HEK293T (cell line): Measurements from ENCODE around the gene DCUN1D3.

Experiments used
- FOXA1 ChIP-seq: fragments of 450-650 bp; IDR thresholded peaks from 2 replicates; pipeline ENCODE4 v1.6.1; 2016; ENCODE audit warnings: mild to moderate bottlenecking
- FOXK2 ChIP-seq: fragments of 450-650 bp; IDR thresholded peaks from 2 replicates; pipeline ENCODE4 v1.6.1; 2016; ENCODE audit warnings: mild to moderate bottlenecking
- HDGF ChIP-seq: fragments of 450-650 bp; IDR thresholded peaks from 2 replicates; pipeline ENCODE4 v1.6.1; 2017; ENCODE audit warnings: antibody characterized with exemption, borderline replicate concordance
- LEF1 ChIP-seq: fragments of 450-650 bp; IDR thresholded peaks from 2 replicates; pipeline ENCODE4 v1.6.1; 2017; ENCODE audit warnings: mild to moderate bottlenecking, borderline replicate concordance
- TF ChIP-seq, protein P1 (sequence below): fragments of 450-650 bp; IDR thresholded peaks from 2 replicates; pipeline ENCODE4 v1.6.1; 2016

DNA sequence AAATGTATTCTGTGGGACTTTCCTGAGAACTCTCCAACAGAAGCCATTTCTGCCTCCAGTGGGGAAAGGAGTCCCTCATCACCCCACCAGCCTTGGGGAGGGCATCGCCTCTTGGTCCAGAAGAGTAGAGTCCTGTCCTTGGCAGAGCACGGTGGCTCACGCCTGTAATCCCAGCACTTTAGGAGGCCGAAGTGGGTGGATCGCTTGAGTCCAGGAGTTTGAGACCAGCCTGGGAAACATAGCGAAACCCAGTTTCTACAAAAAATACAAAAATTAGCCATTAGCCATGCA lies 41.4 kb upstream of the DCUN1D3 start:
- TF ChIP-seq, protein P1, sequence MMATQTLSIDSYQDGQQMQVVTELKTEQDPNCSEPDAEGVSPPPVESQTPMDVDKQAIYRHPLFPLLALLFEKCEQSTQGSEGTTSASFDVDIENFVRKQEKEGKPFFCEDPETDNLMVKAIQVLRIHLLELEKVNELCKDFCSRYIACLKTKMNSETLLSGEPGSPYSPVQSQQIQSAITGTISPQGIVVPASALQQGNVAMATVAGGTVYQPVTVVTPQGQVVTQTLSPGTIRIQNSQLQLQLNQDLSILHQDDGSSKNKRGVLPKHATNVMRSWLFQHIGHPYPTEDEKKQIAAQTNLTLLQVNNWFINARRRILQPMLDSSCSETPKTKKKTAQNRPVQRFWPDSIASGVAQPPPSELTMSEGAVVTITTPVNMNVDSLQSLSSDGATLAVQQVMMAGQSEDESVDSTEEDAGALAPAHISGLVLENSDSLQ = no peak
- TF ChIP-seq LEF1 (no peak), FOXK2 (no peak), FOXA1 (no peak), HDGF (no peak)
